Heart left ventricle (tissue), 13 donors: Measurements from ENCODE around the gene HYLS1.

ENCODE experiments used
- CTCF ChIP-seq, 12 donors: fragments of 200-600 bp; sonication (generic) in 4 of 12; IDR thresholded peaks; one replicate each; pipeline versions ENCODE4 v1.5.0 to v1.8.0; 2018 to 2022; ENCODE audit warnings: antibody characterized with exemption in 12 of 12, mild to moderate bottlenecking in 5 of 12
- POLR2A ChIP-seq, 2 donors: fragments of 450-650 bp; IDR thresholded peaks; one replicate each; pipeline ENCODE4 v1.6.1; 2017; ENCODE audit warnings: antibody characterized with exemption in 2 of 2, mild to moderate bottlenecking in 2 of 2, moderate library complexity in 2 of 2
- donor health status: ischemic (EF 13 %, LVEDD 7.1; RV severe dilation, severe dysfunction).
- donor health status: DM: no; HTN: yes; CAD: no.
- donor health status: DM: no; HTN: no; CAD: no.
- donor health status: ischemic (EF 25% LVEDD 6.9; RV normal size, moderate dysfunction).
- donor health status: ischemic (EF 25% LVEDD 5.7; RV mildly dilated, moderate dysfunction).
- donor health status: ischemic (EF 35%, LVEDD 5.7; RV mildly dilated, moderate dysfunction).
- donor health status: nonischemic (EF 11% LVEDD 7.7; RV severe dilation, severe dysfunction).
- donor health status: DM: yes; HTN: yes; CAD: no.
- donor health status: PGD.
- donor health status: ischemic (EF 29% LVEDD 5.4; RV normal size, mild dysfunction).
- donor health status: nonischemic (EF 23%, LVEDD 6.1; RV moderate dilation, normal function).

- TF ChIP-seq POLR2A (IDR thresholded peaks at IDR 0.05) = no peak
- TF ChIP-seq CTCF (IDR thresholded peaks at IDR 0.05) = no peak
These were observed 51.6 kb downstream of the HYLS1 start for GRCh38 chr11:125939081-125939521.
